Eye (tissue), 1 donor: ENCODE measurements around the gene PLTP.
"Not testable (repeated sequence)": the region's sequence is repeated elsewhere in the genome, so short reads cannot be mapped to it uniquely, and the experiment has no call there.

ENCODE experiments used
- DNase-seq: peaks from one replicate; pipeline ENCODE4 v3.0.0-alpha.2; 2015

The PLTP gene, protein sequence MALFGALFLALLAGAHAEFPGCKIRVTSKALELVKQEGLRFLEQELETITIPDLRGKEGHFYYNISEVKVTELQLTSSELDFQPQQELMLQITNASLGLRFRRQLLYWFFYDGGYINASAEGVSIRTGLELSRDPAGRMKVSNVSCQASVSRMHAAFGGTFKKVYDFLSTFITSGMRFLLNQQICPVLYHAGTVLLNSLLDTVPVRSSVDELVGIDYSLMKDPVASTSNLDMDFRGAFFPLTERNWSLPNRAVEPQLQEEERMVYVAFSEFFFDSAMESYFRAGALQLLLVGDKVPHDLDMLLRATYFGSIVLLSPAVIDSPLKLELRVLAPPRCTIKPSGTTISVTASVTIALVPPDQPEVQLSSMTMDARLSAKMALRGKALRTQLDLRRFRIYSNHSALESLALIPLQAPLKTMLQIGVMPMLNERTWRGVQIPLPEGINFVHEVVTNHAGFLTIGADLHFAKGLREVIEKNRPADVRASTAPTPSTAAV

DNA sequence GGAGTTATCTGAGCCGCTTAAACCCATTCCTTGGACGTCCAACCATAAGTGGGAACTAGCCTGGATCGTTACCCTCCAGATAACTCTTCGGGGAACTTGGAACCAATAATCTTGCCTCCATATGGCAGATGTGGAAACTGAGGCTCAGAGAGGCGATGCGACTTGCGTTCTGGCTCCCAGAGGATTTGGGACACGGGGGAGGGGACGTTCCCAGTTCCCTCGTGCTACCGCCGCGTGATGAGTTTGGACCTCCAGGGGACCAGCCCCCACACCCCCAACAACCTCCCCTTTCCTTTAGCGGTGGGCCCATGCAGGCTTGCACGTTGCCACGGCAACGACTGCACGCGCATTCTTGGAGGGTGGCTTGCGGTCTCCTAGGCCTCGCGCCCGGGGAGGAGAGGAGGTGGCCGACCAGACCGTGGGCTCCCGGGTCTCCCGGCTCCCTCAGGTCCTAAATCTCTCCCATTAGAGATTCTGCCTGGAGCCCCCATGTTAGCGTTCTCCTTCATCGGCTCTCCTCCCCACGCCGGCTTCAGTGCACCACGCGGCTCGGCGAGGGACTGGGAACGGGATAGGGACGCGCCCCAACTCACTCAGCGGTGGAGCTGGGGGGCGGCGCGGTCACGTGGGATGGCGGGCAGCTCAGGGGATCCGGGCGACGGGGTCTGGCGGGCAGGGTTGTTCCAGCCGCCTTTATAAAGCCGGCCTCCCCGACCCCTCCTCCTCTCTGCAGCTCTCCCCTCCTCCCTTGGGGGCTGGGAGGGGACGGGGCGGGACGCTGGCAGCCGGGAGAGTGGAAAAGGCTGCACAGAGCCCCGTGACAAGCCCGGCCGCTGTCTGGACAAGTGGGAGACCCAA lies at the start of gene PLTP:
TSS of gene PLTP (minus strand) at position 670 of the 858 bp plus-strand sequence. CDS start 703 bp downstream, outside the sequence.
- peak; percentile 87 for DNase-seq

DNA sequence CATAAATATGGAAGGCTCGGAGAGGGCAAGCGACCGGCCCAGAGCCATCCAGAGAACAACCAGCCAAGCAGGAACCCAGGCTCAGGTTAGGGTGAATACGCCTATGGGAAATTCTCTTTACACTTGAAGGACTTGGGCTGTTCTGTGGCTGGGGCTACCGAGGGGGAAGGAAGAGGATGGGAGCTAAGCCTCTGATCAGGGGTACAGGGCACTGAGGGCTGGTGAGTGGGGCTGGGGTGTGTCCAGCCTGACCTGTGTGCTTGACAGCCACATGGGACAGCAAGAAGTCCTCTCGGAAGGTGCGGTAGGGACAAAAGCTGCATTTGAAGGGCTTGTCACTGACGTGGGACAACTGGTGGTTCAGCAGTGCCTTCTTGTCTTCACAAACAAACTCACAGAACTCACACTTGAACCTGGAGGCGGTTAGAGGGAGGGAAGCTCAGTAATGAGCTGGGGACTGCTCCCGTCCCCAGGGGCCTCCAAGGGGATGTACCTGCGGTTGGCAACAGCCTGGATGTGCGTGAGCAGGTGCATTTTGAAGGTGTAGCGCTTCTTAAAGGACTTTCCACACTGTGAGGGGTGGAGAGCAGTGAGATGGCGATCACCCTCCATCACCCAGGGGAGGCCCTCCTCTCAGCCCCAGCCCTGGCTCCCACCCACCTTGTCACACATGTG lies 48.1 kb upstream of the PLTP start:
- DNase-seq, result no peak

- no peak for DNase-seq
Measured at GRCh38 chr20:45959126-45959525, 47.2 kb upstream of the PLTP start.

DNA sequence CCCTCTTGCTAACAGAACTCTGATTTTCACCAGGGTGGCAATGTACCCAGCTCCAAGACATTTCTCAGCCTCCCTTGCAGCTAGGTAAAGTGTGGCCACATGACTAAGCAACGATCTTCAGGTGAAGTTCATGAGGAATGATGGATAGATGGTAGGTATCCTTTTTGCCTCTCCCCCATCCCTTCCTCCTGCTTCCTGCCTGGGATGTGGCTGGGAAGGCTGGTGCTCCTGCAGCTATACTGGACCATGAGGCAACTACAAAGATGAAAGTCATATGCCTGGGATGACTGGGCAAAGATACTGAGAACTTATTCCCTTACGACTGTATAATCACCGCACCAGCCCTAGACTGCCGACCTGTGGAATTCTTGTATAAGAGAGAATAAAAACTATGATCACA lies 46.6 kb upstream of the PLTP start:
- no peak for DNase-seq

- no peak for DNase-seq
Measured at GRCh38 chr20:45957021-45957941, 45.3 kb upstream of the PLTP start.

- not testable (repeated sequence) for DNase-seq
Measured at GRCh38 chr20:45956326-45956725, 44.4 kb upstream of the PLTP start.

DNA sequence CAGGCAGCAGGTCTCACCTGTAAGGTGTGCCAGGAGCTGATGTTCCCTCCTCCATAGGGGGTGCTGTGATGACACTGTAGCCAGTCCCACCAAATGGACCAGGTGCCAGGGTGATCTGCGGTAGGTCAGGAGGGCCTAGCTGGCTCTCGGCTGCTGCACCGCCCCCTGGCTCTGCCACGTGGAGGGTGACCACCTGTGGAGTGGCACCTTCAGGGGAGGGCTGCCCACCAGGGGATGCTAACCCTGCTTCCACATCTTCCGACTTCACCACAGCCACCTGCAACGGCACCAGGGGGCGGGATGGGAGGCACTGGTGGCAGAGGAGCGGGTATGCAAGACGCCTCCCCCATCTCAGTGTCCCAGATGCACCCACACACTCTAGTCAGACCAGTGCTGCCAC lies 41.7 kb upstream of the PLTP start:
- DNase-seq, result no peak

- DNase-seq, result no peak
Measured at GRCh38 chr20:45952861-45953260, 40.9 kb upstream of the PLTP start.

GRCh38 chr20:45951925-45952834 lies 40.2 kb upstream of the PLTP start:
- DNase-seq, result no peak

GRCh38 chr20:45950330-45950646 lies 38.3 kb upstream of the PLTP start:
- DNase-seq, result no peak

DNA sequence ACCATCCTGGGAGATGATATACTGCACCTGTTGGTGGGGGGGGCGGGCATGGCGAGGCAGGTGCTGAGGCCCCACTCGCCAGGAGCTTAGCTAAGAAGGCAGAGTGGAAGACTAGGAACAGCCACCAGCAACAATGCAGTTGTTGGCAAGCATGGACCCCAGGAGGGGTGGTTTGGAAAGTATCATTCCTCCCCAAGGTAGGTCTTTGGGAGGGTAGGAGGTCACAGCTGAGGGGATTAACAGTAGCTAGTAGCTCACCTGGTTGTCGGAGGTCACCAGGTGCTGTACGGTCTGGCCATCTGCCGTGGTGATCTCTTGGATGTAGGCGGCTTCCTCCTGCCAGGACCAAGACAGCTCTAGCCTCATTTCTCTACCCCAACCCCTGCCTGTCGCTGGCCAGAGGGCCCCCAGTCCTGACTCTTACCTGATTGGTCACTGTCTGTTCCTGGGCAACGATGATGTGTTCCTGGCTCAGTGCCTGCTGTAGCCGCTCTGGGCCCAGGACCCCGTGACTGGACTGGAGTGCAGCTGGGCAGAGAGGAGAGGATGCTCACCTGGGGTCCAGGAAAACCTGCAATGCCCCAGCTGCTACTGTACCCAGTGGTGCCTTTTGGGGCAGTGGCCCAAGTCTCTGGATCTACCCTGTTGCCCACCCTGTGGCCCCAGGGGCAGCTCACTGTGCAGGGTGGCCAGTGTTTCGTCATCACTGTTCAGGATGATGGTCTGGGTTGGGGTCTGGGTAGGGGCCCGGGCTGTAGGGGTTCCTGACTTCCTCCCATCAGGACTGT lies 37.8 kb upstream of the PLTP start:
- DNase-seq, result no peak

DNA sequence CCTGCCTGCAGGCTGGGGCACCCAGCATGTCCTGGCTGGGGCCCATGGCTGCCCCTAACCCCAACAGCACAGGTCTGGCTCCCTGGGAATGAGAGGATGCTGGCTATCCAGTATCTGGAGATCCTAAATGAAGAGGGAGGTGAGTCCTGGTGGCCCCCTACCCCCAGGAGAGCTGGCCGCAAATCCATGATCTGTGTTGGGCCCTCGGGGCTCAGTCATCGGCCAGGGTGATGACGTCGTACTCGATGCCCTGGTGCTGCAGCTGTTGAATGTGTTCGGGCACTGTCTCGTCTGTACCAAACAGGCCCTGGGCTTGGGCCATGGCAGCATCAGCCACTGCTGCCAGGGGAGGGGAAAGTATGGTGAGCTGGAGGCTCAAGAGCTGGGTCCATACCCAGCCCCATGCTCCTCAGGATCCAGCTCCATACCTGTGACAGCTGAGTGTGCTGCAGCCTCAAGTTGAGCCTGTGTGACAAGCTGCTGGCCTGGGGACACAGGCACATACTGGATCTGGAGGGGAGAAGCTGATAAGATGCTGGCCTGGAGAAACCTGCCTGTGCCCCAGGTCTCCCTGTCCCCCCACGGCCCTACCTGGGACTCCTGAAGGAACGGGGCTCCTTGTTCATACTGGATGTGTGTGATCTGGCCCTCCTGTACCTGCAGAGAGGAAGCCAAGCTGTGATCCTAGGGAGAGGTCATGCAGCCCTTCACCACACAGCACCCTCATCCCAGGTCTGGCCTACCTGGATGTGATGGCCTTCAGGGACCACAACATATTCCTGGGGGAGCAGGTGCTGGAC lies 37.0 kb upstream of the PLTP start:
- no peak for DNase-seq

DNA sequence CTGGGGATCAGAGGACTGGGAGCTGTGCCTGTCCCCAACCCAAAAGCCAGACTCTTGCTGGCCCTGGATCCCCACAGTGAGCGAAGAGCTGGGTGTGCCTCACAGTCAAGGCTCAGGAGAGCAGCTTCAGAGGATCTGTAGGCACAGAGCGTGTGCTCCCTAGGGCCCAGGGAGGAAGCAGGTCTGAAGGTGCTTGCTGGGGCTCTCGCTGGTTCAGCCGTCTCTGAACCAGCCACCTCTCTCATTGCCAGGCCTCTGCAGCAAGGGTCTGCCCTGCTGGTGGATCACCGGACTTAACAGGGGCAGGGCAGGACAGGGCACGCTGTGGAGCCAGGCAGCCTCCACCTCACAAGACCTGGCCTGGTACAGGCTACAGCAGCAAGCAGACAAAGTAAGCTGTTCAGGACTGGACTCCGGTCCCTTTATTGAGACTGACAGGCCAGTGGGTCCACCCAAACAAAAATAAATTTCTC lies 36.3 kb upstream of the PLTP start:
- DNase-seq, result no peak

GRCh38 chr20:45947110-45947866 lies 35.3 kb upstream of the PLTP start:
- DNase-seq, result no peak

DNA sequence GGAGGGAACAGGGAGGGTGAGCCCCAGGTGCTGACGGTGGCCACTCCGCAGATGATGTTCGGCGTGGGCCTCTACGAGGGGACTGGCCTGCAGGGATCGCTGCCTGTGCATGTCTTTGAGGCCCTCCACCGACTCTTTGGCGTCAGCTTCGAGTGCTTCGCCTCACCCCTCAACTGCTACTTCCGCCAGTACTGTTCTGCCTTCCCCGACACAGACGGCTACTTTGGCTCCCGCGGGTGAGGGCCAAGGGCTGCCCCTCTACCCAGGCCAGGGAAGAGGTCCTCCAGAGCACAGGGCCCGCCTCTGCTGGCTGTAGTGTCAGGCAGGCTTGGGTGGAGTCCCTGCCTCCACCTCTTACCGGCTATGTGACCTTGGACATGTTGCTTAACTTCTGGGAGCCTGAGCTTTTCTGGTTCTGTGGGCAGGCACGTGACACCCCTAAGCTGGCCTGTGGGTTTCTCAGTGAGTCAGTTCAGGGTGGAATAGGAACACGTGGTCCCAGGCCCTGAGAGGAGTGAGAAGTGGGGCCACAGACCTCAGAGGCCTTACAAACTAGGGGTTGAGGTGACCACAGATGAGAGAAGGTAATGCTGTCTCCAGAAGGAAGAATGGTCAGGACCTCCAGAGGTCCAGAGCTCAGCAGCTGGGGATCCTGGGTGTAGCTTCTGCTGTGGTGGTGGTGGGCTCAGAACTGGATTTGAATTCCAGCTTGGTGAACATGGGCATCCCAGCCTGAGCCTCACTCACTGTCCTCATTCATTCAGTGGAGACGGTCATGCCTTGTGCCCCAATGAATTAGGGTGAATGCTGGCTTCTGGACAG lies 34.4 kb upstream of the PLTP start:
- DNase-seq, result no peak

DNA sequence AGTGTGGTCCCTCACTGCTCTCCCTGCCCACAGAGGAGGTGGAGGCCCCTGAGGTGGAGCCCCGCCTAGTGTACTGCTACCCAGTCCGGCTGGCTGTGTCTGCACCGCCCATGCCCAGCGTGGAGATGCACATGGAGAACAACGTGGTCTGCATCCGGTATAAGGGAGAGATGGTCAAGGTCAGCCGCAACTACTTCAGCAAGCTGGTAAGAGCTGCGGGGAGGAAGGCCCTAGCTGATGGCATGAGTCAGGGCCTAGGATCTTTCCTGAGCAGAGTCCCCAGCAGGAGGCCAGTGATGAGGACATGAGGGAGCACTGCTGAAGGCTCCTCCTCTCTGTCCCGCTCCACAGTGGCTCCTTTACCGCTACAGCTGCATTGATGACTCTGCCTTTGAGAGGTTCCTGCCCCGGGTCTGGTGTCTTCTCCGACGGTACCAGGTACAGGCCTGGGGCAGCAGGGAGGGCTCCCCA lies 33.8 kb upstream of the PLTP start:
- DNase-seq, result no peak

GRCh38 chr20:45944965-45945677 lies 33.2 kb upstream of the PLTP start:
- no peak for DNase-seq
